GM21737 (cell line): Measurements from ENCODE around the gene CEP250.
"Not testable (repeated sequence)": the region's sequence is repeated elsewhere in the genome, so short reads cannot be mapped to it uniquely, and the experiment has no call there.

Experiments used
- ATAC-seq: cut with Tn5 transposase; IDR thresholded peaks from one replicate; pipeline ENCODE4 v1.9.1; 2021; ENCODE audit warnings: mild to moderate bottlenecking, moderate library complexity; ENCODE audit not compliant: unreplicated experiment

The CEP250 gene

GRCh38 chr20:35523298-35523888 lies 68.0 kb downstream of the CEP250 start:
- ATAC-seq: no peak

- no peak for ATAC-seq
These were observed 70.2 kb downstream of the CEP250 start for GRCh38 chr20:35525639-35526038.

GRCh38 chr20:35527122-35527769 lies 71.8 kb downstream of the CEP250 start:
- no peak for ATAC-seq

- ATAC-seq: no peak
These were observed 74.2 kb downstream of the CEP250 start, which contains the start of gene C20orf173 for GRCh38 chr20:35529552-35529951. C20orf173 (minus strand) TSS chr20:35529652; CDS start chr20:35529373, 279 bp downstream.

GRCh38 chr20:35539756-35540212 lies 84.4 kb downstream of the CEP250 start:
- no peak for ATAC-seq

- ATAC-seq: no peak
These were observed 85.9 kb downstream of the CEP250 start for GRCh38 chr20:35541118-35541782.

GRCh38 chr20:35541783-35542662 lies 86.6 kb downstream of the CEP250 start, which contains the start of gene ERGIC3:
ERGIC3 (plus strand) TSS chr20:35542078; CDS start chr20:35542098, 20 bp downstream.
- ATAC-seq: peak; percentile 86

- no peak for ATAC-seq
These were observed 87.6 kb downstream of the CEP250 start for GRCh38 chr20:35542990-35543389.

- no peak for ATAC-seq
These were observed 89.0 kb downstream of the CEP250 start for GRCh38 chr20:35544436-35544835.

GRCh38 chr20:35544941-35545340 lies 89.5 kb downstream of the CEP250 start:
- not testable (repeated sequence) for ATAC-seq

- ATAC-seq: no peak
These were observed 90.7 kb downstream of the CEP250 start for GRCh38 chr20:35546127-35546526.

- ATAC-seq: no peak
These were observed 91.9 kb downstream of the CEP250 start for GRCh38 chr20:35547329-35547728.

- ATAC-seq: no peak
These were observed 96.1 kb downstream of the CEP250 start for GRCh38 chr20:35551503-35551902.

GRCh38 chr20:35552914-35553313 lies 97.5 kb downstream of the CEP250 start:
- no peak for ATAC-seq

- ATAC-seq: not testable (repeated sequence)
These were observed 100.1 kb downstream of the CEP250 start for GRCh38 chr20:35555461-35555860.

GRCh38 chr20:35555951-35556645 lies 100.7 kb downstream of the CEP250 start:
- ATAC-seq: no peak

GRCh38 chr20:35556871-35557270 lies 101.5 kb downstream of the CEP250 start:
- ATAC-seq: no peak

GRCh38 chr20:35558451-35558850 lies 103.1 kb downstream of the CEP250 start:
- no peak for ATAC-seq

- no peak for ATAC-seq
These were observed 103.8 kb downstream of the CEP250 start for GRCh38 chr20:35559042-35559693.

GRCh38 chr20:35560105-35560511 lies 104.7 kb downstream of the CEP250 start:
- ATAC-seq: no peak
